Upper lobe of left lung (tissue), 6 donors: ENCODE results near the gene ZNF318. TPM values are rescaled to one million over a fixed set of nuclear protein-coding genes. Genes with fewer than 3 reads are reported as not detected.

Source experiments
- ATAC-seq, 2 donors: fragments of 200-7000 bp; cut with Tn5 transposase; one replicate each; pipeline ENCODE4 v1.9.1; 2022; ENCODE audit warnings: mild to moderate bottlenecking in 2 of 2, moderate library complexity in 2 of 2; ENCODE audit not compliant: low FRiP score in 2 of 2
- DNase-seq, 2 donors: peaks; one replicate each; pipeline ENCODE4 v3.0.0-alpha.2; 2019 to 2020
- H3K27ac ChIP-seq, 4 donors: fragments of 200-600 bp; sonication (generic); one replicate each; pipeline ENCODE4 v1.5.1; 2016 to 2019
- H3K27me3 ChIP-seq, 4 donors: fragments of 200-600 bp; sonication (generic); one replicate each; pipeline ENCODE4 v1.5.1; 2017 to 2019
- H3K36me3 ChIP-seq, 4 donors: fragments of 200-600 bp; sonication (generic); one replicate each; pipeline ENCODE4 v1.5.1; 2016 to 2019
- H3K4me1 ChIP-seq, 4 donors: fragments of 200-600 bp; sonication (generic); one replicate each; pipeline ENCODE4 v1.5.1; 2018 to 2019
- H3K4me3 ChIP-seq, 4 donors: fragments of 200-600 bp; sonication (generic); one replicate each; pipeline ENCODE4 v1.5.1; 2017 to 2019; ENCODE audit warnings: mild to moderate bottlenecking in 2 of 4, moderate library complexity in 1 of 4
- H3K9me3 ChIP-seq, 4 donors: fragments of 200-600 bp; sonication (generic); one replicate each; pipeline ENCODE4 v1.5.1; 2018 to 2019
- CTCF ChIP-seq, 6 experiments: fragments of 450-650 bp in 4 of 6; fragments of 200-600 bp in 2 of 6; sonication (generic) in 2 of 6; IDR thresholded peaks; one replicate each; pipeline ENCODE4 v1.5.1; 2016 to 2019; ENCODE audit warnings: antibody characterized with exemption in 6 of 6
- EP300 ChIP-seq, 4 donors: sonication (generic); formaldehyde crosslinking; IDR thresholded peaks; one replicate each; pipeline ENCODE4 v1.5.1; 2017; ENCODE audit warnings: antibody characterized with exemption in 4 of 4, control low read depth in 2 of 4
- POLR2A ChIP-seq, 4 donors: fragments of 450-650 bp; IDR thresholded peaks; one replicate each; pipeline ENCODE4 v1.5.1; 2016 to 2017; ENCODE audit warnings: antibody characterized with exemption in 4 of 4, mild to moderate bottlenecking in 2 of 4
- POLR2AphosphoS5 ChIP-seq, 2 donors: sonication (generic); formaldehyde crosslinking; IDR thresholded peaks; one replicate each; pipeline ENCODE4 v1.5.1; 2017; ENCODE audit warnings: antibody characterized with exemption in 2 of 2
- WGBS, 2 donors: methylation state at CpG; one replicate each; pipeline ENCODE4 v1.1.5; 2017 to 2018; 5-methylcytosine and 5-hydroxymethylcytosine counted together
- small RNA-seq, 4 donors: library from RNA; depleted of rRNA; stranded (forward); fragments of <200 nt; gene quantifications; one replicate each; pipeline ENCODE3, GENCODE V24; 2016
- total RNA-seq, 6 donors: library from RNA; depleted of rRNA in 4 of 6; stranded (reverse); fragments of >200 nt in 4 of 6; gene quantifications; one replicate each; pipeline versions ENCODE4 v1.1.0 to v1.2.1, GENCODE V29; 2016 to 2021
- donor health status: DM: no; HTN: no; CAD: no; lungs with moderate emphysema.
- donor health status: DM: no; HTN: yes; CAD: no; lungs with severe emphysema.

Gene ZNF318
- total RNA-seq, 6 donors from 2014 or later: 10.3 to 19.9 (median 15.3) TPM

GRCh38 chr6:43287717-43288679 lies 81.4 kb downstream of the ZNF318 start:
- no peak overlapping the region for H3K4me3 ChIP-seq
- ATAC-seq: no peak
- peaks cover 0 to 14% (median 7%) of the 10 kb centered on the region in 4 donors for H3K27me3 ChIP-seq
- no peaks in the 10 kb centered on the region for H3K36me3 ChIP-seq
- peaks cover 0 to 10% (median 0%) of the 10 kb centered on the region in 4 donors for H3K4me1 ChIP-seq
- DNase-seq: no peak
- no peak overlapping the region for H3K27ac ChIP-seq
- H3K9me3 ChIP-seq: no peaks in the 10 kb centered on the region
- 76% methylated on average over 5 to 6 of the region's 7 CpGs for WGBS, 2 donors
- TF ChIP-seq POLR2AphosphoS5 (IDR thresholded peaks at IDR 0.05) (no peak), POLR2A (IDR thresholded peaks at IDR 0.05) (no peak), EP300 (IDR thresholded peaks at IDR 0.05) (no peak), CTCF (IDR thresholded peaks at IDR 0.05) (no peak)

GRCh38 chr6:43286980-43287716 lies 82.3 kb downstream of the ZNF318 start:
- no peak for TF ChIP-seq POLR2A (IDR thresholded peaks at IDR 0.05)
- TF ChIP-seq EP300 (IDR thresholded peaks at IDR 0.05): no peak
- TF ChIP-seq POLR2AphosphoS5 (IDR thresholded peaks at IDR 0.05): no peak
- no peak for TF ChIP-seq CTCF (IDR thresholded peaks at IDR 0.05)
- H3K27me3 ChIP-seq: peaks cover 0 to 14% (median 7%) of the 10 kb centered on the region in 4 donors
- ATAC-seq: no peak

GRCh38 chr6:43286456-43286979 lies 82.9 kb downstream of the ZNF318 start:
- Histone ChIP-seq H3K36me3 (no peaks in the 10 kb centered on the region), H3K4me3 (no peak overlapping the region), H3K9me3 (no peaks in the 10 kb centered on the region), H3K27me3 (peaks cover 0 to 14% (median 7%) of the 10 kb centered on the region in 4 donors), H3K27ac (no peak overlapping the region), H3K4me1 (peaks cover 0 to 10% (median 0%) of the 10 kb centered on the region in 4 donors)
- DNase-seq: no peak
- TF ChIP-seq POLR2AphosphoS5 (IDR thresholded peaks at IDR 0.05) (no peak), POLR2A (IDR thresholded peaks at IDR 0.05) (no peak), EP300 (IDR thresholded peaks at IDR 0.05) (no peak), CTCF (IDR thresholded peaks at IDR 0.05) (no peak)
- peak in 1 of 2 donors; percentile 2 for ATAC-seq
- WGBS, 2 donors: 83 to 100% methylated on average over 2 to 6 of the region's 6 CpGs

More at GRCh38 chr6:43286980-43287716, 82.3 kb downstream of the ZNF318 start:
- 60 to 68% methylated on average over 3 to 4 of the region's 10 CpGs for WGBS, 2 donors
- H3K4me1 ChIP-seq: peaks cover 0 to 10% (median 0%) of the 10 kb centered on the region in 4 donors
- no peak overlapping the region for H3K4me3 ChIP-seq
- no peak for DNase-seq
- H3K9me3 ChIP-seq: no peaks in the 10 kb centered on the region
- H3K36me3 ChIP-seq: no peaks in the 10 kb centered on the region
- no peak overlapping the region for H3K27ac ChIP-seq

Small RNA genes lying within 50 kb of the gene (small RNA-seq; reads per million reads assigned to genes)
- gene AL590383.1: 0 reads per million in 4 donors
- gene RPL12P47: 0 reads per million in 4 donors

Other genes starting within 250 kb of the ZNF318 start
- 10 to 100 TPM; 25.1 to 40.6 (median 30.8) TPM for gene SRF, start 198.4 kb downstream of the ZNF318 start, total RNA-seq
- gene CUL9, start 187.5 kb downstream of the ZNF318 start, total RNA-seq: 100 to 1,000 TPM in 1 of 6 donors, 10 to 100 TPM in 5; 26.9 to 105 (median 47.5) TPM
- 10 to 100 TPM; 15.7 to 63.4 (median 44.4) TPM for gene DNPH1, start 140.2 kb downstream of the ZNF318 start, total RNA-seq
- gene TTBK1, start 126.2 kb downstream of the ZNF318 start, total RNA-seq: under 1 TPM in 4 of 6 donors, not detected in 2; 0.06 to 0.20 (median 0.11) TPM
- not detected for gene SLC22A7, start 71.4 kb downstream of the ZNF318 start, total RNA-seq
- 1 to 10 TPM in 1 of 6 donors, not detected in 5; 1.5 TPM for gene CRIP3, start 60.8 kb downstream of the ZNF318 start, total RNA-seq
- gene ABCC10, start 57.9 kb upstream of the ZNF318 start, total RNA-seq: 10 to 100 TPM; 18.8 to 75.4 (median 34.2) TPM
- 1 to 10 TPM in 2 of 6 donors, under 1 TPM in 2, not detected in 2; 0.34 to 2.4 (median 1.2) TPM for gene DLK2, start 85.9 kb upstream of the ZNF318 start, total RNA-seq
- 10 to 100 TPM; 22.2 to 57.6 (median 31.1) TPM for gene TJAP1, start 107.9 kb upstream of the ZNF318 start, total RNA-seq
- gene LRRC73, start 140.7 kb upstream of the ZNF318 start, total RNA-seq: 1 to 10 TPM in 5 of 6 donors, under 1 TPM in 1; 0.34 to 3.4 (median 2.5) TPM
- gene YIPF3, start 147.3 kb upstream of the ZNF318 start, total RNA-seq: 100 to 1,000 TPM; 103 to 170 (median 125) TPM
- gene POLR1C, start 147.4 kb upstream of the ZNF318 start, total RNA-seq: 10 to 100 TPM; 14.2 to 41.4 (median 24.5) TPM
- gene XPO5, start 206.4 kb upstream of the ZNF318 start, total RNA-seq: 10 to 100 TPM; 17.9 to 48.2 (median 25.1) TPM
- gene POLH, start 206.5 kb upstream of the ZNF318 start, total RNA-seq: 10 to 100 TPM in 5 of 6 donors, 1 to 10 TPM in 1; 9.1 to 27.5 (median 19.8) TPM